ENCODE results near the gene GORASP1.
A peak's percentile ranks its signal among the peaks of the same experiment; 100 is the strongest.

GORASP1 gene

GRCh38 chr3:39140341-39140971 is 33.0 kb upstream of the GORASP1 start:
- no peak for DNase-seq

GRCh38 chr3:39139442-39139841 is 32.0 kb upstream of the GORASP1 start:
- no peak for DNase-seq

GRCh38 chr3:39138804-39139415 is 31.5 kb upstream of the GORASP1 start:
- DNase-seq, result peak; percentile 34

GRCh38 chr3:39137991-39138803 is 30.8 kb upstream of the GORASP1 start:
- no peak for DNase-seq

- DNase-seq, result no peak
Measured at GRCh38 chr3:39137435-39137936, 30.1 kb upstream of the GORASP1 start.

- no peak for DNase-seq
Measured at GRCh38 chr3:39136533-39137434, 29.4 kb upstream of the GORASP1 start.

GRCh38 chr3:39135170-39135805 is 27.9 kb upstream of the GORASP1 start:
- DNase-seq, result no peak

GRCh38 chr3:39134305-39134704 is 26.9 kb upstream of the GORASP1 start:
- DNase-seq, result no peak

GRCh38 chr3:39133822-39134221 is 26.4 kb upstream of the GORASP1 start:
- DNase-seq, result no peak

- no peak for DNase-seq
Measured at GRCh38 chr3:39133093-39133490, 25.7 kb upstream of the GORASP1 start.

GRCh38 chr3:39132096-39133092 is 25.0 kb upstream of the GORASP1 start:
- no peak for DNase-seq

GRCh38 chr3:39130693-39131265 is 23.4 kb upstream of the GORASP1 start:
- no peak for DNase-seq

GRCh38 chr3:39130026-39130425 is 22.6 kb upstream of the GORASP1 start:
- DNase-seq, result no peak

- no peak for DNase-seq
Measured at GRCh38 chr3:39128951-39129350, 21.5 kb upstream of the GORASP1 start.

GRCh38 chr3:39127908-39128304 is 20.5 kb upstream of the GORASP1 start:
- DNase-seq, result no peak

GRCh38 chr3:39127269-39127907 is 20.0 kb upstream of the GORASP1 start:
- no peak for DNase-seq

GRCh38 chr3:39126532-39127071 is 19.2 kb upstream of the GORASP1 start:
- no peak for DNase-seq

- DNase-seq, result no peak
Measured at GRCh38 chr3:39125841-39126500, 18.5 kb upstream of the GORASP1 start.

All from activated CD4-positive, alpha-beta T cell treated with anti-CD3 and anti-CD28 coated beads, Interleukin-10, Interleukin-2, amounts not matched to agents 100 ng/mL and 50 ng/mL, durations not matched to agents 16 hours and 8 hours (primary cell).